A673 (cell line): ENCODE data around the gene ADGRL4. TPM values are rescaled to one million over a fixed set of nuclear protein-coding genes. Genes with fewer than 3 reads are reported as not detected.
"Not testable (repeated sequence)": the region's sequence is repeated elsewhere in the genome, so short reads cannot be mapped to it uniquely, and the experiment has no call there.

Source experiments
- BruUV-seq: library from RNA; stranded (reverse); fragments of 400-500 nt; replicated peaks from 2 replicates; lab custom pipeline; 2021; lab: Mats Ljungman, UMichigan
- CTCF ChIA-PET: fragments of 300-600 bp; sonication (Branson Sonifier 250); formaldehyde crosslinking; loops from one replicate; lab custom pipeline; 2022; ENCODE audit warnings: antibody characterized with exemption; lab: Charles Lee
- POLR2A ChIA-PET: fragments of 300-600 bp; sonication (Branson Sonifier 250); formaldehyde crosslinking; loops from one replicate; lab custom pipeline; 2022; ENCODE audit warnings: antibody characterized with exemption; ENCODE audit not compliant: low non-redundant PET; lab: Charles Lee
- DNase-seq: peaks from one replicate; pipeline ENCODE4 v3.0.0-alpha.2; 2015; ENCODE audit warnings: low spot score
- H3K27ac ChIP-seq: fragments of 200-600 bp; sonication (generic); 2 replicates; pipeline ENCODE4 v1.5.1; 2016; ENCODE audit warnings: mixed run types, low read depth, mild to moderate bottlenecking, mixed read lengths, antibody characterized with exemption, low read length; ENCODE audit not compliant: poor library complexity, severe bottlenecking
- H3K27me3 ChIP-seq: fragments of 200-600 bp; sonication (generic); replicated peaks from 2 replicates; pipeline ENCODE4 v1.6.1; 2017; ENCODE audit warnings: mixed run types, low read depth, mild to moderate bottlenecking, mixed read lengths, antibody characterized with exemption, low read length; ENCODE audit not compliant: insufficient read depth, poor library complexity
- H3K36me3 ChIP-seq: fragments of 200-600 bp; sonication (generic); 2 replicates; pipeline ENCODE4 v1.6.1; 2016; ENCODE audit warnings: mixed run types, mild to moderate bottlenecking, mixed read lengths, antibody characterized with exemption, low read length; ENCODE audit not compliant: insufficient read depth, poor library complexity, severe bottlenecking
- H3K4me1 ChIP-seq: fragments of 200-600 bp; sonication (generic); 2 replicates; pipeline ENCODE4 v1.6.1; 2017; ENCODE audit warnings: mixed run types, mild to moderate bottlenecking, mixed read lengths, antibody characterized with exemption, low read length; ENCODE audit not compliant: insufficient read depth, poor library complexity, severe bottlenecking
- H3K4me3 ChIP-seq: fragments of 200-600 bp; sonication (generic); 2 replicates; pipeline ENCODE4 v1.5.1; 2016; ENCODE audit warnings: low read depth, mixed run types, mild to moderate bottlenecking, mixed read lengths, low read length; ENCODE audit not compliant: poor library complexity, severe bottlenecking
- H3K9me3 ChIP-seq: fragments of 200-600 bp; sonication (generic); 2 replicates; pipeline ENCODE4 v1.6.1; 2016; ENCODE audit warnings: mixed run types, low read depth, mild to moderate bottlenecking, mixed read lengths, antibody characterized with exemption, low read length; ENCODE audit not compliant: poor library complexity, severe bottlenecking
- CTCF ChIP-seq: fragments of 300-800, 200-600 bp; sonication (generic); conservative IDR thresholded peaks from 2 replicates; pipeline ENCODE4 v1.5.1; 2017; ENCODE audit warnings: low read depth, mild to moderate bottlenecking, antibody characterized with exemption, low read length, moderate library complexity, mixed read lengths
- EZH2 ChIP-seq: fragments of 200-600 bp; sonication (generic); IDR thresholded peaks from 2 replicates; pipeline ENCODE4 v1.6.1; 2017; ENCODE audit warnings: borderline replicate concordance, low read depth, mild to moderate bottlenecking, mixed read lengths, antibody characterized with exemption, low read length; ENCODE audit not compliant: poor library complexity, severe bottlenecking
- intact Hi-C: fragments of 100-400 bp; cut with micrococcal nuclease; formaldehyde crosslinking; loops from one replicate; pipeline ENCODE4 v1.10.0; 2022; ENCODE audit not compliant: unreplicated experiment
- total RNA-seq: library from RNA; stranded (reverse); gene quantifications from 2 replicates; pipeline ENCODE4 v1.2.3, GENCODE V29; 2021

Gene ADGRL4
- total RNA-seq, 1 experiment from 2014 or later: not detected

GRCh38 chr1:78987042-78987441 is 19.5 kb downstream of the ADGRL4 start:
- Histone ChIP-seq H3K9me3 (no peaks in the 10 kb centered on the region), H3K36me3 (no peaks in the 10 kb centered on the region), H3K27ac (no peak overlapping the region), H3K4me1 (no peaks in the 10 kb centered on the region), H3K27me3 (no peaks in the 10 kb centered on the region), H3K4me3 (no peak overlapping the region)
- intact Hi-C loops: no loop called here
- DNase-seq: no peak
- no TSS peak for BruUV-seq
- CTCF ChIA-PET: no interaction called here
- TF ChIP-seq EZH2 (no peak), CTCF (no peak)
- POLR2A ChIA-PET: no interaction called here

GRCh38 chr1:78980511-78980910 is 26.0 kb downstream of the ADGRL4 start:
- no TSS peak for BruUV-seq
- intact Hi-C loops: no loop called here

GRCh38 chr1:78972723-78973122 is 33.8 kb downstream of the ADGRL4 start:
- H3K27me3 ChIP-seq: no peaks in the 10 kb centered on the region
- H3K9me3 ChIP-seq: no peaks in the 10 kb centered on the region
- no peak overlapping the region for H3K4me3 ChIP-seq
- H3K4me1 ChIP-seq: no peaks in the 10 kb centered on the region
- TF ChIP-seq EZH2 (no peak), CTCF (no peak)
- BruUV-seq: no TSS peak
- H3K36me3 ChIP-seq: no peaks in the 10 kb centered on the region
- no peak overlapping the region for H3K27ac ChIP-seq
- POLR2A ChIA-PET: no interaction called here
- no peak for DNase-seq
- intact Hi-C loops: no loop called here
- CTCF ChIA-PET: no interaction called here

More at GRCh38 chr1:78980511-78980910, 26.0 kb downstream of the ADGRL4 start:
- ChIA-PET CTCF (no interaction called here), POLR2A (no interaction called here)
- no peak for TF ChIP-seq CTCF
- TF ChIP-seq EZH2: no peak
- H3K9me3 ChIP-seq: no peaks in the 10 kb centered on the region
- H3K4me3 ChIP-seq: no peak overlapping the region
- H3K36me3 ChIP-seq: no peaks in the 10 kb centered on the region
- H3K27me3 ChIP-seq: no peaks in the 10 kb centered on the region
- no peak overlapping the region for H3K27ac ChIP-seq
- DNase-seq: no peak
- H3K4me1 ChIP-seq: no peaks in the 10 kb centered on the region

GRCh38 chr1:78967091-78967490 is 39.4 kb downstream of the ADGRL4 start:
- H3K27ac ChIP-seq, H3K27me3 ChIP-seq, BruUV-seq, POLR2A ChIA-PET, DNase-seq, intact Hi-C loops, CTCF ChIA-PET, H3K4me3 ChIP-seq, H3K36me3 ChIP-seq, H3K4me1 ChIP-seq: not testable (repeated sequence)
- peaks cover 15% of the 10 kb centered on the region for H3K9me3 ChIP-seq
